Myocyte (in vitro differentiated cells): Measurements from ENCODE around the gene PDGFD. TPM values are rescaled to one million over a fixed set of nuclear protein-coding genes. Genes with fewer than 3 reads are reported as not detected.

Source experiments
- DNase-seq: peaks from one replicate; pipeline ENCODE4 v3.0.0-alpha.2; 2012; ENCODE audit warnings: low read depth
- polyA plus RNA-seq: library from polyadenylated mRNA; unstranded; fragments of >200 nt; gene quantifications from one replicate; pipeline ENCODE4 v1.2.1, GENCODE V29; 2012; ENCODE audit warnings: missing spikeins
- total RNA-seq: library from RNA; depleted of rRNA; stranded (reverse); fragments of >200 nt; gene quantifications from 2 replicates; pipeline ENCODE4 v1.2.3, GENCODE V29; 2014

The PDGFD gene
- 0.08 TPM in 1 of 2 replicates, not detected in the other for total RNA-seq
- polyA plus RNA-seq: 0.11 TPM

GRCh38 chr11:104164028-104164520, at the start of gene PDGFD:
PDGFD (minus strand) TSS chr11:104164147.
- peak; percentile 11 for DNase-seq

- no peak for DNase-seq
These were observed 43.0 kb upstream of the PDGFD start for GRCh38 chr11:104206936-104207335.

- no peak for DNase-seq
These were observed 41.9 kb upstream of the PDGFD start for GRCh38 chr11:104205838-104206237.

- DNase-seq: no peak
These were observed 36.7 kb upstream of the PDGFD start for GRCh38 chr11:104200688-104201087.

- no peak for DNase-seq
These were observed 35.1 kb upstream of the PDGFD start for GRCh38 chr11:104199053-104199452.

- no peak for DNase-seq
These were observed 34.6 kb upstream of the PDGFD start for GRCh38 chr11:104198576-104198975.

- peak; percentile 1 for DNase-seq
These were observed 27.2 kb upstream of the PDGFD start for GRCh38 chr11:104191124-104191523.

GRCh38 chr11:104183593-104183992, 19.6 kb upstream of the PDGFD start:
- no peak for DNase-seq

- DNase-seq: no peak
These were observed 11.8 kb upstream of the PDGFD start for GRCh38 chr11:104175769-104176168.

- DNase-seq: no peak
These were observed 5.1 kb upstream of the PDGFD start for GRCh38 chr11:104169091-104169490.

- DNase-seq: no peak
These were observed 1.1 kb upstream of the PDGFD start for GRCh38 chr11:104165014-104165413.

- no peak for DNase-seq
These were observed 583 bp downstream of the PDGFD start for GRCh38 chr11:104163100-104164027.

- no peak for DNase-seq
These were observed 2.0 kb downstream of the PDGFD start for GRCh38 chr11:104161751-104162450.

GRCh38 chr11:104159356-104159755, 4.6 kb downstream of the PDGFD start:
- no peak for DNase-seq

GRCh38 chr11:104155375-104155774, 8.6 kb downstream of the PDGFD start:
- no peak for DNase-seq

GRCh38 chr11:104154296-104154695, 9.7 kb downstream of the PDGFD start:
- no peak for DNase-seq

GRCh38 chr11:104152941-104153505, 10.9 kb downstream of the PDGFD start:
- DNase-seq: no peak

- DNase-seq: peak; percentile 32
These were observed 12.3 kb downstream of the PDGFD start for GRCh38 chr11:104151404-104152204.

GRCh38 chr11:104148706-104149105, 15.2 kb downstream of the PDGFD start:
- no peak for DNase-seq

GRCh38 chr11:104148074-104148473, 15.9 kb downstream of the PDGFD start:
- DNase-seq: no peak

- no peak for DNase-seq
These were observed 17.0 kb downstream of the PDGFD start for GRCh38 chr11:104146943-104147342.
